ENCODE results near the gene AKR1D1. TPM values are rescaled to one million over a fixed set of nuclear protein-coding genes. Genes with fewer than 3 reads are reported as not detected.

Gene AKR1D1
- total RNA-seq, 1 donor from 2014 or later: 3.4 TPM

DNA sequence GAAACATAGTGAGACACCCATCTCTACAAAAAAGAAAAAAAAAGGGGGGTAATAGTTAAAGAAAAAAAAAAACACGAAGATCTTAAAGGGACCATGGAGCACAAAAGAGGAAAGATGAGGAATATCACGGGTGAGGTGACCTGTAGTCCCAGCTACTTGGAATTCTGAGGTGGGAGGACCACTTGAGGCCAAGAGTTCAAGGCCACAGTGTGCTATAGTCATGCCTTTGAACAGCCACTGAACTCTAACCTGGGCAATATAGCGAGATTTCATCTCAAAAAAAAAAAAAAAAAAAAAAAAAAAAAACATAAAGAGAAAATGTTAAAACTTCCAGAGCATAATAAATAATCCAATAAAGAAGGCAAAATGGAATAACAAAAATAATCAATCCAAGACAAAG, 23.6 kb downstream of the AKR1D1 start:
- Mint-ChIP-seq H3K27ac (no peak overlapping the region), H3K4me3 (ENCODE audit: low read depth) (no peak overlapping the region), H3K9me3 (ENCODE audit: low read depth) (peaks cover 9% of the 10 kb centered on the region), H3K36me3 (ENCODE audit: insufficient read depth) (peaks cover 3% of the 10 kb centered on the region), H3K27me3 (no peaks in the 10 kb centered on the region), H3K4me1 (ENCODE audit: low read depth) (peaks cover 3% of the 10 kb centered on the region)
- TF ChIP-seq, protein P1, sequence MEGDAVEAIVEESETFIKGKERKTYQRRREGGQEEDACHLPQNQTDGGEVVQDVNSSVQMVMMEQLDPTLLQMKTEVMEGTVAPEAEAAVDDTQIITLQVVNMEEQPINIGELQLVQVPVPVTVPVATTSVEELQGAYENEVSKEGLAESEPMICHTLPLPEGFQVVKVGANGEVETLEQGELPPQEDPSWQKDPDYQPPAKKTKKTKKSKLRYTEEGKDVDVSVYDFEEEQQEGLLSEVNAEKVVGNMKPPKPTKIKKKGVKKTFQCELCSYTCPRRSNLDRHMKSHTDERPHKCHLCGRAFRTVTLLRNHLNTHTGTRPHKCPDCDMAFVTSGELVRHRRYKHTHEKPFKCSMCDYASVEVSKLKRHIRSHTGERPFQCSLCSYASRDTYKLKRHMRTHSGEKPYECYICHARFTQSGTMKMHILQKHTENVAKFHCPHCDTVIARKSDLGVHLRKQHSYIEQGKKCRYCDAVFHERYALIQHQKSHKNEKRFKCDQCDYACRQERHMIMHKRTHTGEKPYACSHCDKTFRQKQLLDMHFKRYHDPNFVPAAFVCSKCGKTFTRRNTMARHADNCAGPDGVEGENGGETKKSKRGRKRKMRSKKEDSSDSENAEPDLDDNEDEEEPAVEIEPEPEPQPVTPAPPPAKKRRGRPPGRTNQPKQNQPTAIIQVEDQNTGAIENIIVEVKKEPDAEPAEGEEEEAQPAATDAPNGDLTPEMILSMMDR (IDR thresholded peaks at IDR 0.05; ENCODE audit: unreplicated experiment): no peak
- no peak for DNase-seq (ENCODE audit: low spot score, unreplicated experiment)

DNA sequence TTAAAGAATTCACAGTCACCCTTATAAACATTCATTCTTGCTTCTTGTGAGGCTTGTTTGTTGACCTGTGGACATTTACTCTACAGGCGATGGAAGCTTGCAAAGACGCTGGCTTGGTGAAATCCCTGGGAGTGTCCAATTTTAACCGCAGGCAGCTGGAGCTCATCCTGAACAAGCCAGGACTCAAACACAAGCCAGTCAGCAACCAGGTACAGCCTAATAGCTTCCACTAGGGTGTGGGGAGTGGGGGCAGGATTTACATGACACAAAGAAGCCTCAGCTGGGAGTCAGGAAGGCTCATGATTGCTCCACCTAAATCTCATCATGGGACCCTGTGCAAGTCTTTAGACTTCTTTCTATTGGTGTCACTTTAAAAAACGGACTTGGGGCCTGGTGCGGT, 29.0 kb downstream of the AKR1D1 start:
- Mint-ChIP-seq H3K36me3 (ENCODE audit: insufficient read depth) (peaks cover 3% of the 10 kb centered on the region), H3K4me3 (ENCODE audit: low read depth) (no peak overlapping the region), H3K27ac (no peak overlapping the region), H3K27me3 (no peaks in the 10 kb centered on the region), H3K4me1 (ENCODE audit: low read depth) (no peaks in the 10 kb centered on the region), H3K9me3 (ENCODE audit: low read depth) (peaks cover 6% of the 10 kb centered on the region)
- DNase-seq (ENCODE audit: low spot score, unreplicated experiment): no peak
- TF ChIP-seq, protein P1 (IDR thresholded peaks at IDR 0.05; ENCODE audit: unreplicated experiment): no peak

GRCh38 chr7:138115047-138115446, 38.8 kb downstream of the AKR1D1 start:
- no peaks in the 10 kb centered on the region for H3K27me3 Mint-ChIP-seq
- H3K36me3 Mint-ChIP-seq (ENCODE audit: insufficient read depth): no peaks in the 10 kb centered on the region
- peaks cover 16% of the 10 kb centered on the region for H3K4me1 Mint-ChIP-seq (ENCODE audit: low read depth)
- TF ChIP-seq, protein P1 (IDR thresholded peaks at IDR 0.05; ENCODE audit: unreplicated experiment): no peak
- H3K4me3 Mint-ChIP-seq (ENCODE audit: low read depth): no peak overlapping the region
- H3K27ac Mint-ChIP-seq: no peak overlapping the region
- DNase-seq (ENCODE audit: low spot score, unreplicated experiment): no peak
- no peaks in the 10 kb centered on the region for H3K9me3 Mint-ChIP-seq (ENCODE audit: low read depth)

- H3K4me3 Mint-ChIP-seq (ENCODE audit: low read depth): no peak overlapping the region
- H3K4me1 Mint-ChIP-seq (ENCODE audit: low read depth): peaks cover 20% of the 10 kb centered on the region
- H3K27me3 Mint-ChIP-seq: no peaks in the 10 kb centered on the region
- no peak overlapping the region for H3K27ac Mint-ChIP-seq
- TF ChIP-seq, protein P1 (IDR thresholded peaks at IDR 0.05; ENCODE audit: unreplicated experiment): no peak
- no peaks in the 10 kb centered on the region for H3K9me3 Mint-ChIP-seq (ENCODE audit: low read depth)
- no peak for DNase-seq (ENCODE audit: low spot score, unreplicated experiment)
- no peaks in the 10 kb centered on the region for H3K36me3 Mint-ChIP-seq (ENCODE audit: insufficient read depth)
Measured at GRCh38 chr7:138116141-138116540, 39.9 kb downstream of the AKR1D1 start.

DNA sequence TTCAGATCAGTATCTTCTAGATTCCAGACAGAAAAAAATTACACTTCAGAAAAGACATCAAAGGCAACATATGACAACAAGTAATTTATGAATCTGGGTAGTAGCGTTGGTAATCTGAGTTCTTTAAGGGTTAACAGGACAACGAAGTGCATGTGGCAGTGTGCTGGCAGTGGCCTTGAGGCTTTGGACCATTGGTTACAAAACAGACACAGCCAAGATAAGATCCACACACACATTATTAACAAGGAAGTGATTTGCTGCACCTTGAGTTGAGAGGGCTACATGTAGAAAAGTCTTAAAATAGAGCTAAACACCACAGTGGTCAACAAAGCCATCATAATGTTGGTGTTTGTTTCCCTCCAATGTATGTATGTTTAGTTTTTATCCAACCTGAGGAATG, 40.6 kb downstream of the AKR1D1 start:
- no peaks in the 10 kb centered on the region for H3K36me3 Mint-ChIP-seq (ENCODE audit: insufficient read depth)
- H3K27me3 Mint-ChIP-seq: no peaks in the 10 kb centered on the region
- H3K4me1 Mint-ChIP-seq (ENCODE audit: low read depth): peaks cover 16% of the 10 kb centered on the region
- TF ChIP-seq, protein P1 (IDR thresholded peaks at IDR 0.05; ENCODE audit: unreplicated experiment): no peak
- no peak overlapping the region for H3K27ac Mint-ChIP-seq
- no peak overlapping the region for H3K4me3 Mint-ChIP-seq (ENCODE audit: low read depth)
- H3K9me3 Mint-ChIP-seq (ENCODE audit: low read depth): no peaks in the 10 kb centered on the region
- no peak for DNase-seq (ENCODE audit: low spot score, unreplicated experiment)
